NCI-H2029 (cell line): Measurements from ENCODE around the gene FHAD1.

ENCODE experiments used
- DNase-seq: peaks from one replicate; lab custom pipeline; 2025; lab: John Stamatoyannopoulos, UW

The FHAD1 gene

DNA sequence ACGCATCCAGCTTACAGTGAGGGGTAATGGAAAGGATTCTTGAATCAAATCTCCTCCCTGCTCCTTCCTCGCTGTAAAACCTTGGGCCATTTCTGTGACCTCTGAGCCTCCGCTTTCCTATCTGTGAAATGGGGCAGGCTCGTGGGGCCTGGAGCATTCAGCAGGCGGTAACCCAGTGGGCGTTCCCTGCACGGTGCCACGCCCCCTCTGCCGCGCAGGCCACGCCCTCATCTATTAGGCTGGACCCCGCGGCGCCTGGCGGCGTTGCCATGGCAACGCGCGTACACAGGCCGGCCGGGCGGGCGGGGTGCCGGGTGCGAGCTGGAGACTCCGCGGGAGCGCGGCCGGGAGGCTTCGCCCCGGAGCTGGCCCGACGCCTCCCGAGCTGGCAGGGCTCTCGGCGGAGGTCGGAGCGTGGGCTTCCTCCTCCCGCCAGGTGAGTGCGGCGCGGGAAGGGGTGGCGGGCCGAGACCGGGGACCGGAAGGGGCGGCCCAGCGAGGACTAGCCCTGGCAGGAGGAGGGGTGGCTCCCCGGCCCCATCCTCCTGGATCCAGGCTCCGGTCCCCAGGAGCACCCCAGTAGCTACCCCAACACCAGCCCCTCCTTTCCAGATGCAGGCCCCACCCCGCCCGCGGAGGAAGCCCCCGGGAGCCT lies at the start of gene FHAD1:
Gene FHAD1, plus strand, starts transcription at position 264 of the 655 bp plus-strand sequence. CDS start 4,562 bp downstream, outside the sequence.
- DNase-seq, result peak; percentile 75

- DNase-seq, result no peak
Observed at GRCh38 chr1:15197591-15198447, 49.2 kb upstream of the FHAD1 start.

- no peak for DNase-seq
Observed at GRCh38 chr1:15198684-15199083, 48.3 kb upstream of the FHAD1 start.

GRCh38 chr1:15201221-15201620 lies 45.8 kb upstream of the FHAD1 start:
- DNase-seq, result no peak

DNA sequence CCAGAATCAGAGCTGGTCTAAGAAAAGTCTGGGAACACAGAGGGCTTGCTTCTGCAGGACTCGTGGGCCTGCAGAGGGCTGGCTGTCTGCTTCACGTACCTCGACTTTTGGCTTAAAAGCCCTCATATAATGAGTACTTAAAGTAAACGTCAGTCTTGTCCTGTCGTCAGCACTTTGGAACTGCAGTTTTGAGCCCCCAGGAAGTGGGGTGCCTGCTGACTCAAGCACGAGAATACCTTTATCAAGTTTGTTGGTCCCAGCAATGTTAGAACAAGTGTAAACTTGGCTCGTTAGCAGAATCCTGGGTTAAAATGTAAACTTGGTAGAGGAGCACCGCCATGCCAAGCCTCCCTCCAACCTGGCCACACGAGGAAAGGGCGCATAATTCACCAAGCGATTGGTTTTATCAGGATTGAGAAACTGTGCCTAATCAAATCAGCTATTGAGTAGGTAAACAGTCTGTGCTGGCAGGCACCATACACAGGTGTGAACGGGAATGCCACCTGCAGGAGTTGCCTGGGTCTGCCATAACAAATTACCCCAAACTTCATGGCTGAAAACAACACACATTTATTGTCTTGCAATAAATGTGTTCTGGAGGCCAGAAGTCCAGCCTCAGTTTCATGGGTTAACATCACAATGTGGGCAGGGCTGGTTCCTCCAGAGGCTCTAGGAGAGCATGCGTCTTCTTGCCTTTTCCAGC lies 45.0 kb upstream of the FHAD1 start:
- DNase-seq, result no peak

GRCh38 chr1:15204931-15205330 lies 42.1 kb upstream of the FHAD1 start:
- no peak for DNase-seq

GRCh38 chr1:15205586-15206346 lies 41.3 kb upstream of the FHAD1 start:
- DNase-seq, result no peak

DNA sequence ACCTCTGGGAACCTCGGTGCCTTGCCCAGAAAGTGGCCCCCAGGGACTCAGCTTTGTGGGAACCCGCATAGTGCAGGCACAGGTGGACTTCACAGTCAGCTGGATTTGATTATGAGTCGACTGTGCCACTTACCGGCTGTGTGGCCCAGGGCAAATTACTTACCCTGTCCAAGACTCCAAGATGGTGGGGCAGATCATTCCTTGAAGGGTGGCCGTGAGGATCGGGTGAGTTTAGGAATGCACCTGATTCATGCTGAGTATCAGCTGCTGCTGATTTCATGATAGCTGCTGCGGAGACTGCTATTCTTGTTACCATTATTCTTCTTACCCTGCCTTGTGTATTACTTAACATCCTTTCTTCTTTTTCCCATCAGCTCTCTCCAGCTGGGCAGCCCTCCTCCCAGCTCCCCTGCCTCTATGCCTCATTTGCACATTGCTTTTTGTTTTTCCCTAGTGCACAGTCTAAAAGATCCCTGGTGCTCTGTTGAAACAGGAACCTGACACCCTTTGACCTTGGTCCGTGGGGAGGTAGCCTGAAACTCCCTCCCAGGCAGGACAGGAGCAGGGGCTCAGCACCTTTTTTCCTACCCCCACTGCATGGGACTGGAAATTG lies 40.5 kb upstream of the FHAD1 start:
- no peak for DNase-seq

DNA sequence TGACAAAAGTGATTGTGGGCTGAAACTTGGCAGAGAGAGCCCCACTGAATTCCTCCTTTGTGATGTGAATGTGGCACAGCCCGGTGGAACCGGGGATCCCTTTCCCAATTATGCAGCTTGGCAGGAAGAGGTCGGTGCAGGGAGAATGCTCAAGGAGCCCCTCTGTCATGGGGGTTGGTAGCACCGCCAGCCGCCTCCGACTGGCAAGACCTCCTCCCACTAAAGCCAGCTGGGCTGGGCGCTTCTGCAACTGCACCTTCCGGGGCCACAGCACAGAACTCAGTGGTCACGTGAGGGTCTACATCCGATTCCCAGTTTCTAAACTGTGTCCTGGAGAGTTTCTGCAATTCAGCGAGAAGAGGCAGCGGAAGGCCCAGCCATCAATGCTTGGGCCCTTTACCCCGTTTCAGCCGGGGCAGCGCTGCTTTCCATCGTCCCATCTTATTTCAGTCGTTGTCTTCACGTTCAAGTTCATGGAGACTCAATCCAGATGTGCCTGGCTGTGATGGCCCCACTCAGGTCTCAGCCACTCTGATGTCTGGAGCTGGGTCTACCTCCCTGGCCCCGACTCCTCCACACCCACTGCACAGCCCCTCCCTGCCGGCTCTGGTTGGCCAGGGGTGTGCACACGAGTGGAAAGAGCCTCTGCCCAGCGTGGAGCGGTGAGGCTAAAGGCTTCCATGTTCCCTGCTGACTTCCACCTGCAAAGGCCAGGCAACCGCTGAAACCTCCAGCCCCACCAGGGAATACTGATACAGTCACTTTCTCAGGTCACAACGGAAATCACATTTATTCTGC lies 39.8 kb upstream of the FHAD1 start:
- DNase-seq, result no peak

DNA sequence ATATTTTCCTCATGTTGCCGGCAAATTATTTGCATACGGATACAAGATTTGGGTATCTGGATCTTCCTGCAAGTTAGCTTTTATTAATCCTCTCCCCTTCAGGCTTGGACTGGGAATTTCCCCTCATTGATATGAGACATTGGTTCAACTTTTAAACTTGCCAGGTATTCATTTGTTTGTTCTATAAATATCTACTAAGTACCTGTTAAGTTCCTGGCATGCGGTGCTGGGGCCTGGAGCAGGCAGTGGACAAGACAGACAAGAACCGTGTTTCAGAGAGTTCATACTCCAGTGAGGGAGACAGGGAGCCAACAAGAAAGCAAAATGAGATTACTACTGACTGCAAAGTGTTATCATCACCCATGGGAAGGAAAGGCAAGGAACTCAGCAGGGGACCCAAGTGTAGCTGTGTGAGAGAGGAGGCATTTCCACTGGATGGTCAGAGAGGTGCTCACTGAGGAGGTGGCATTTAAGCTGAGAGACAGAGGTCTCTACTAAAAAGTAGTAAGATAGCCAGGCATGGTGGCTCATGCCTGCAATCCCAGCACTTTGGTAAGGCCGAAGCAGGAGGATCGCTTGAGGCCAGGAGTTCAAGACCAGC lies 39.1 kb upstream of the FHAD1 start:
- no peak for DNase-seq

DNA sequence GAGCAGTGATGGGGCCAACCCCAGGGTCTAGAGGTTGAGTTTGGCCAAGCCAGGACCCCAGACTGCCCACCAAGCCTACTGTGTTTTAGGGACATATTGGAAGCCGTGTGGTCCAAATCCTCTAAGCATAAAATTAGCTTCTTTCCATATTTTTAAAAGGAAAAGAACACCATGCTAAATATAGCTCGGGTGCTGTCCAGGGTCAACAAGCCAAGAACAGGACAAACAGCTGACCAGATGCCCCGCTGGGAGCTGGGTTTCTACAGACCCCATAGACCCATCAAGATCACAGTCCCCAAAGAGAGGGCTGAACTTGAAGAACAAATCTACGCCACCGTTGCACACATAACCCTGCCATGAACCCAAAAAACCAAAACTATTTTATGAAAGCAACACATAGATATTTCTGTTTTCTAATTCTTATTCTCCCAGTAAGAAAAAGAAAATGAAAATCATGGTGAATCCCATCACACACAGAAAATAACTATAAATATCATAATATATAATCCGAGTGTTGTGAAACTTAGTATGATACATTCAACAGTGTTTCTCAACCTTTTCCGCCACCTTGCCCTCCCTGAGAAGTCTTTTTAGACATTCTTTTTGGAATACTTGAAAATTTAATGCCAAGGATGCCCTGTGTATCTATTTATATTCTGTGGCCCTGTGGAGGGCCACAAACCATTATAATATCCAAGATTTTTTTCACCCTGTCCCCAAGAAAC lies 36.2 kb upstream of the FHAD1 start:
- DNase-seq, result no peak

GRCh38 chr1:15211424-15211823 lies 35.6 kb upstream of the FHAD1 start:
- no peak for DNase-seq

DNA sequence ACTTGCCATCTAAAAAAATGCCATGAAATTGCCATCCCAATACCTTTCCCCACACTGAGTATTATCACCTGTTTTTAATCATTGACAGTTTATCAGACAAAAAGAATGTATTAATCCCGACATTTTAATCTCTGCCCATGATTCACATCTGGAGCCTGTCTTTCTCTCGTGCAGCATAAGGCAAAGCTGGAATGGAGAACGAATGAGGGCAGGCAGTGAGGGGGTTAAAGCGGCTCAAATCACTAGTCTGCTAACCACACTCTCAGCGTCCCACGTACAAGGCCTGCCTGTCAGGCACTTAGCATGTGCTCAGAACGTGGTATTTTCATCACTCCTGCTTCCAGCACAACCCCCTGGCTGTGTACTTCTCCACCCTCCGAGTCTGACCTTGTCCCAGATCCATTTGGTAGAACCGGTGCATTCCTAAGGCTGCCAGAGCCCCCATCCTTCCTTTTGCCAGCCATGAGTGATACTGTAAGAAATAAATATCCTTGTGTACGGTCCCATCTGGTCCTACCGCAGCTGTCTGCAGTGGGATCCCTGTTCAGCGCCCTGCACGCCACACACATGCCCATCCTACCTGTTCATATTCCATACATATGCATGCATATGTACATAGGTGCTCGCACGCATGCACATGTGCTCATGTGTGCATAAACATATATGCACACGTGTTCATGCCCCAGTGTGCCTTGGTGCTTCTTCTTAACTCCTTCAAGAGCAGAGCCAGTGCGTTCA lies 34.6 kb upstream of the FHAD1 start:
- no peak for DNase-seq

GRCh38 chr1:15212954-15213291 lies 34.1 kb upstream of the FHAD1 start:
- DNase-seq, result no peak

DNA sequence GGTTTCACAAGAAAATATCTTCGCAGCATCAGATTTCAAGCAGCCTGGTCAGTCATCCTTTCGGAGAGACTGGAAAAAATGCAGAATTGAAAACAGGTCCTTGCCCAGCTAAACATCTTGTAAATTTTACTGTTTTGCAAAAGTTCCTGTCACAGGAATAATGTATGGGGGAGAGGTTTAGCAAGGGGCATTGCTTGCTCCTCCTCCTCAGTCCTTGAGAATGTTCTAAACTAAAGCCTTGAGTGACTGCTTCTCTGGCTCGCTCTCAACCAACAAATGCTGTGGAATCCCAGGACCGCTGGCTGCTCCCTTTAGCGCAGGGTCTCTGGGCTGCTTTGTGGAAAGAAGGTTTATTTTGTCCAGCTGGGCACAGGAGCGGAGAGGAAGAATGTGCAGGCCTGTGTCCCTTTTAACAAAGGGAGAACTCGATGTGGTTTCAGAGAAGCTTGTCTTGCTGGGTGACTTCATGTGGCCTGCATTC lies 33.6 kb upstream of the FHAD1 start:
- DNase-seq, result no peak

- no peak for DNase-seq
Observed at GRCh38 chr1:15214527-15214926, 32.5 kb upstream of the FHAD1 start.

DNA sequence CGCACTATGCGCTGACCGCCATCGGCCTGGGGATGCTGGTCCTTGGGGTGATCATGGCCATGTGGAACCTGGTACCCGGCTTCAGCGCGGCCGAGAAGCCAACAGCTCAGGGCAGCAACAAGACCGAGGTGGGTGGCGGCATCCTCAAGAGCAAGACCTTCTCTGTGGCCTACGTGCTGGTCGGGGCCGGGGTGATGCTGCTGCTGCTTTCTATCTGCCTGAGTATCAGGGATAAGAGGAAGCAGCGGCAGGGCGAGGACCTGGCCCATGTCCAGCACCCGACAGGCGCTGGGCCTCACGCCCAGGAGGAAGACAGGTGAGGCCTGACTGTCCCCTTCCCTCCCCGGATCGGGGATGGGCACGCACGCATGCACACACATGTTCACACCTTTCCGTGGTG lies 31.9 kb upstream of the FHAD1 start:
- peak; percentile 72 for DNase-seq

GRCh38 chr1:15217654-15218053 lies 29.4 kb upstream of the FHAD1 start:
- no peak for DNase-seq
